Smooth muscle cell (in vitro differentiated cells): ENCODE measurements around the gene PSMB7. TPM values are rescaled to one million over a fixed set of nuclear protein-coding genes. Genes with fewer than 3 reads are reported as not detected.

Experiments used
- DNase-seq: peaks from one replicate; lab custom pipeline; 2025; ENCODE audit not compliant: unreplicated experiment; lab: John Stamatoyannopoulos, UW
- H2AFZ ChIP-seq: fragments of 200-600 bp; sonication (generic); 2 replicates; pipeline ENCODE4 v1.6.0; 2016; ENCODE audit warnings: antibody characterized with exemption, low read depth, mild to moderate bottlenecking
- H3F3A ChIP-seq: fragments of 200-600 bp; sonication (generic); 2 replicates; pipeline ENCODE4 v1.6.0; 2017; ENCODE audit warnings: antibody characterized with exemption, low read depth
- H3K27ac ChIP-seq: fragments of 200-600 bp; sonication (generic); 2 replicates; pipeline ENCODE4 v1.5.1; 2016; ENCODE audit warnings: low read depth, mild to moderate bottlenecking
- H3K27me3 ChIP-seq: fragments of 200-600 bp; sonication (generic); 2 replicates; pipeline ENCODE4 v1.6.1; 2016; ENCODE audit warnings: low read depth, mild to moderate bottlenecking
- H3K36me3 ChIP-seq: fragments of 200-600 bp; sonication (generic); 2 replicates; pipeline ENCODE4 v1.5.1; 2016; ENCODE audit warnings: low read depth
- H3K4me1 ChIP-seq: fragments of 200-600 bp; sonication (generic); 2 replicates; pipeline ENCODE4 v1.5.1; 2016; ENCODE audit warnings: low read depth
- H3K4me2 ChIP-seq: fragments of 200-600 bp; sonication (generic); 2 replicates; pipeline ENCODE4 v1.6.0; 2016; ENCODE audit warnings: mild to moderate bottlenecking
- H3K4me3 ChIP-seq: fragments of 200-600 bp; sonication (generic); 2 replicates; pipeline ENCODE4 v1.5.1; 2016; ENCODE audit warnings: mild to moderate bottlenecking
- H3K79me2 ChIP-seq: fragments of 200-600 bp; sonication (generic); 2 replicates; pipeline ENCODE4 v1.6.0; 2016; ENCODE audit warnings: low read depth, mild to moderate bottlenecking
- H3K9ac ChIP-seq: fragments of 200-600 bp; sonication (generic); 2 replicates; pipeline ENCODE4 v1.6.0; 2016; ENCODE audit warnings: low read depth
- H3K9me3 ChIP-seq: fragments of 200-600 bp; sonication (generic); replicated peaks from 2 replicates; pipeline ENCODE4 v1.5.1; 2016; ENCODE audit warnings: low read depth
- H4K20me1 ChIP-seq: fragments of 200-600 bp; sonication (generic); 2 replicates; pipeline ENCODE4 v1.6.0; 2016; ENCODE audit warnings: low read depth
- CTCF ChIP-seq: fragments of 200-600 bp; sonication (generic); IDR thresholded peaks from 2 replicates; pipeline ENCODE4 v1.5.1; 2017; ENCODE audit warnings: borderline replicate concordance, mild to moderate bottlenecking, antibody characterized with exemption; ENCODE audit not compliant: insufficient read depth, poor library complexity, severe bottlenecking
- WGBS: methylation state at CpG from one replicate; pipeline ENCODE4 v1.1.7; 2016; ENCODE audit warnings: low lambda C conversion rate; 5-methylcytosine and 5-hydroxymethylcytosine counted together
- polyA plus RNA-seq: library from polyadenylated mRNA; unstranded; fragments of >200 nt; fragmentation: Nextera tagmentation; extraction: Ambion mirVana; gene quantifications from 2 replicates; pipeline ENCODE4 v1.2.1, GENCODE V29; 2016
- total RNA-seq: library from RNA; depleted of rRNA; stranded (reverse); fragments of >200 nt; gene quantifications from 2 replicates; pipeline ENCODE4 v1.2.3, GENCODE V29; 2014

PSMB7 gene
- total and polyA plus RNA-seq, 2 experiments from 2014 or later: 246 to 302 TPM

- Histone ChIP-seq H3K4me3 (no peak overlapping the region), H3K4me1 (peaks cover 7% of the 10 kb centered on the region), H3F3A (no peaks in the 10 kb centered on the region), H2AFZ (no peak overlapping the region), H3K9me3 (no peaks in the 10 kb centered on the region), H3K36me3 (peaks cover 37% of the 10 kb centered on the region), H3K79me2 (peaks cover 65% of the 10 kb centered on the region), H3K9ac (no peak overlapping the region), H3K27me3 (no peaks in the 10 kb centered on the region), H4K20me1 (peaks cover 41% of the 10 kb centered on the region), H3K27ac (peak overlapping the region; percentile 70), H3K4me2 (peak overlapping the region; percentile 26)
- DNase-seq: no peak
- 82% methylated on average over 5 of the region's 5 CpGs for WGBS
- no peak for TF ChIP-seq CTCF
Measured at GRCh38 chr9:124411514-124412227, 3.6 kb downstream of the PSMB7 start.

- Histone ChIP-seq H3K4me2 (no peak overlapping the region), H3K36me3 (peaks cover 40% of the 10 kb centered on the region), H3K4me1 (peaks cover 7% of the 10 kb centered on the region), H3K27ac (no peak overlapping the region), H3K79me2 (peaks cover 73% of the 10 kb centered on the region), H3K9ac (no peak overlapping the region), H3F3A (no peaks in the 10 kb centered on the region), H3K4me3 (no peak overlapping the region), H3K9me3 (no peaks in the 10 kb centered on the region), H4K20me1 (peaks cover 53% of the 10 kb centered on the region), H3K27me3 (no peaks in the 10 kb centered on the region), H2AFZ (no peak overlapping the region)
- WGBS: 87% methylated on average over 3 of the region's 3 CpGs
- peak; percentile 48 for TF ChIP-seq CTCF
- DNase-seq: no peak
Measured at GRCh38 chr9:124410321-124410913, 4.8 kb downstream of the PSMB7 start.

- H3K9me3 ChIP-seq: no peaks in the 10 kb centered on the region
- TF ChIP-seq CTCF: no peak
- H3K4me3 ChIP-seq: no peak overlapping the region
- peaks cover 6% of the 10 kb centered on the region for H3K4me1 ChIP-seq
- H3K27ac ChIP-seq: no peak overlapping the region
- no peaks in the 10 kb centered on the region for H3K27me3 ChIP-seq
- H2AFZ ChIP-seq: no peak overlapping the region
- 97% methylated on average over 3 of the region's 3 CpGs for WGBS
- H3K79me2 ChIP-seq: peaks cover 75% of the 10 kb centered on the region
- no peak for DNase-seq
- peaks cover 49% of the 10 kb centered on the region for H3K36me3 ChIP-seq
- peaks cover 61% of the 10 kb centered on the region for H4K20me1 ChIP-seq
- no peak overlapping the region for H3K4me2 ChIP-seq
- H3K9ac ChIP-seq: no peak overlapping the region
- H3F3A ChIP-seq: no peaks in the 10 kb centered on the region
Measured at GRCh38 chr9:124409410-124409809, 5.8 kb downstream of the PSMB7 start.
